ENCODE results near the gene KIF2C.
A peak's percentile ranks its signal among the peaks of the same experiment; 100 is the strongest.
"Not testable (repeated sequence)": the region's sequence is repeated elsewhere in the genome, so short reads cannot be mapped to it uniquely, and the experiment has no call there.

KIF2C gene

DNA sequence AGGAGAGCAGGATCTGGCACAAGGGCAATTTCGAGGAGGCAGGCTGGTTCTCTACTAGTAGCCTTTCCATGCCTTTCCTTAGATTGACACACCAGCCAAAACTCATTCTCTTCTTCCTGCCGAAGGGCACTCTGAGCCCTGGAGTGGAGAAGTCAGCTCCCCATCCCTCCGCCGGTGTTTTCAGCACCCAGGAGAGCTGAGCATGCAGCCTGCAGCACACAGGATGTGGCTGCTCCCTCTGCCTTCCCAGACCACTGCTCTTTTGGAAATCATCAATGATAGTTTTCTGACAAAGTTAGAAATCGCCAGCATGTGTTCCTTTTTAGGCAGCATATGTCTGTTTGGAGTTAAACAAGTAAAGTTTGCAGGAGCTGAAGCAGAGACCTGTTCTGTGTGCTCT lies 20.3 kb upstream of the KIF2C start:
- no peak for DNase-seq (ENCODE audit: low read depth, low spot score)

GRCh38 chr1:44720281-44720680 lies 19.4 kb upstream of the KIF2C start:
- DNase-seq (ENCODE audit: low read depth, low spot score): no peak

GRCh38 chr1:44721485-44722361 lies 17.9 kb upstream of the KIF2C start:
- peak; percentile 76 for DNase-seq (ENCODE audit: low read depth, low spot score)

DNA sequence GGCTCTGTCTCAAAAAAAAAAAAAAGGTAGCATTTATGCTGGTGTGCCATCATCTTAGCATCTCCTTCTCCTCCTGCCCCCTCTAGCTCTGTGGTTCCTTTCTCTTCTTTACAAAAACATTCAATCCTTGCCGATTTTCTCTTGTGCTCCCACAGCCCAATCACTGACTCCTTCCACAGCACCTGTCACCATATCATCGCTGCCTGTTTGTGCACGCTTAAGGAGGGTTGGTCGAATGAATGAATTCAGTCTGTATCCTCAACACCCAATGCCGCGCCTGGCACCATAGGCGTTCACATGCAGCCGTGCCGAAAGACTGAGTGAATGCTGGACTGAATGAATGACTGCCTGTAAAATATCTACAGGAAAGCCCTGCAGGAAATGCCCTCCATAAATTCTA lies 16.6 kb upstream of the KIF2C start:
- no peak for DNase-seq (ENCODE audit: low read depth, low spot score)

- DNase-seq (ENCODE audit: low read depth, low spot score): no peak
Observed at GRCh38 chr1:44723496-44724295, 15.9 kb upstream of the KIF2C start.

- no peak for DNase-seq (ENCODE audit: low read depth, low spot score)
Observed at GRCh38 chr1:44724296-44724954, 15.2 kb upstream of the KIF2C start.

DNA sequence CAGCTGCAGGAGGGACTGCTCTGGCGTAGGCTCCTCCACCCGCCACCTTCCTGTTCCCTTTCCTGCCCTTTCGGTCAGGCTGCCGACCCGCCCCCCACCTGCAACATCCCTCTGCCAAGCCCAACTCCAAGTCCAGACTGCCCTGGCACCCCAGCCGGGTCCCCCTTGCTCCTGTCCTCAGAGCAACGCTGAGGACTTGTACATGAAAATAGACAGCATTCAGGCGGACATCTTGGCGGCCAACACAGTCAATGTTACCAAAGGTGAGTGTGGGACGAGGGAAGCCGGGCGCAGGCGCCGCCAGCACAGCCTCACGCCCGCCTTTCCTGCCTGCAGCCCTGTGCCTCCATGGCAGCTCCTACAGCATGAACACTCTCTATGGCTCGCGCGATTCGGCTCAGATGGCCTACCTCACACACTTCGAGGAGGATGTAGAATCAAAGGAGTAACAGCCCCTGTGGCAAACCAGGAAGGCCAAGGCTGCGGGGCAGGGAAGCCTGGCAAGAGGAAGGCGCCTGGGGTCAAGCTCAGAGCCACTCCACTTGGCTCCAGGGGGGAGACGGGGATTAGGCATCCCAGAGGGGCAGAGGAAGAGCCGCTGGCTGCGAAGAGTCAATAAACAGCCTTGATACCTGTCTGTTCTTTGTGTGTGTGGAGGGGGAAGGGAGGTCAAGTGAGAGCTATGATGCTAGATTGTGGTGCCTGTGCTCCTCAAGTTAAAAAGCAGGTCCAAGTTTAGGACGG lies 14.5 kb upstream of the KIF2C start:
- DNase-seq (ENCODE audit: low read depth, low spot score): no peak

DNA sequence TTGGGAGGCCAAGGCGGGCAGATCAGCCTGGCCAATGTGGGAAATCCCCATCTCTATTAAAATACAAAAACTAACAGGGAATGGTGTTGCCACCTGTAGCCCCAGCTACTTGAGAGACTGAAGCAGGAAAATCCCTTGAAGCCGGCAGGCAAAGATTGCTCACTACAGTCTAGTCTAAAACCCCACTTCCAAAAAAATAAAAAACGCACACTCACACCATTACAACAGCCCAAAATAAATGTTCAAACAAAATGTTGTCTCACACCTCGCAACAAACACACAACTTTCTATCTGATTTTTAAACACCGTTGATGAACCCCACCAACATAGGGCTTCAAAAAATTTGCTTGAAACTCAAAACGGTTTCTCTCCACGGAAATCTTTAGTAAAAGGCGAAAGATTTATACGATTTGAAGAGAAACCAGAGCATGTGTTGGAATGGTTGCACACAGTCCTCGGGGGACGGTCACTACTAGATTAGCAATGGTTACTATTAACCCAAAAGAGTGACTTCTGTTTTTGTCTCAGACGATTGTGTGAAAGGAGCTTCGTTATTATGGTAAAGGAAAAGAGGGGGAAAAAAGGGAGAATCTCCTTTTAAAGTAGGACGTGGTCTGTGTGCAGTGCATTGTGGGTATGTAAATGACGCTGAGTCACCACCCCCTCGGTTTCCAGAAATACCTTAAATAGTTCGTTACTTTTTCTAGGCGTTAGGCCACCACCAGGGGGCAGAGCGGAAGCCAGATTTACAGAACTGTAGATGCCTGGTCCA lies 8.7 kb upstream of the KIF2C start, which contains the start of gene RNU5D-1:
RNU5D-1 (minus strand) TSS at position 430 of the 772 bp plus-strand sequence.
- peak; percentile 93 for DNase-seq (ENCODE audit: low read depth, low spot score)

DNA sequence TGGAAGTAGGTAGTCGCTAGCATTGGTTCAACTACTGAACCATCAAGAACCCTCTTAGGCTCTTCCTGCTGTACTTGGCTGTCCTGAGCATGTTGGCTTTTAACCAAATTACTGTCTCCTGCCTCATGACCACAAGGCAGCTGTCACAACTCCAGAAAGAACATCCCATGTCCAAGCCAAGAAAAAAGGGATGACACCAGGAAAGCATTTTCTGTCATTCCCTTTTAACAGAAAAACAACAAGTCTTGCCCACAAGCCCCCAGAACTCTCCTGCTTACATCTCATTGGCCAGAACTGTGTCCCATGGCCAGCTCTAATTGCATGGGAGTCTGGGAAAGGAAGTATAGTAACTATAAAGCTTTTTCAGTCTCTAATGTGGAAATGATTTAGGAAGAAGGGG lies 6.3 kb upstream of the KIF2C start:
- no peak for DNase-seq (ENCODE audit: low read depth, low spot score)

DNA sequence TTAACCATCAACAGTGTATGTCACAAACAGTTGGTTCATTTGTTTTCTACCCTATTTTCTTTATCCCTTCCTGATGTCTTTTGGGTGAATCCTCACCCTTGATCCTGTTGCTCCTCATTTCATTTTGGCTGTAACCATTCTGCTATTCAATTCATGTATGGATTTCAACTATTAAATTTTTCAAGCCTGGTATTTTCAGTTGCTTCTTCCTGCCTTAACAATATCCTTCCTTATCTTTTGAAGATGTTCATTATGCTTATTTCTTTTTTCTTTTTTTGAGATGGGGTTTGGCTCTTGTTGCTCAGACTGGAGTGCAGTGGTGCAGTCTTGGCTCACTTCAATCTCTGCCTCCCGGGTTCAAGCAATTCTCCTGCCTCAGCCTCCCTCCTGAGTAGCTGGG lies 5.9 kb upstream of the KIF2C start:
- DNase-seq (ENCODE audit: low read depth, low spot score): no peak

DNA sequence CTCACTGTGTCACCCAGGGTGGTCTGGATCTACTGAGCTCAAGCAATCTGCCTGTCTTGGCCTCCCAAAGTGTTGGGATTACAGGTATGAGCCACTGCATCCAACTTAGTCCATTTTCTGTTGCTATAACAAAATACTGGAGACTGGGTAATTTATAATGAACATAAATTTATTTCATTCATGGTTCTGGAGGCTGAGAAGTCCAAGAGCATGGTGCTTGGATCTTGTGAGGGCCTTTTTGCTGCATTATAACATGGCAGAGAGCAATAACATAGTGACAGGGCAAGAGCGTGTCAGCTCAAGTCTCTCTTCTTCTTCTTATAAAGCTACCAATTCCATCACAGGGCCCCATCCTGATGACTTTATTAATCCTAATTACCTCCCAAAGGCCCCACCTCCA lies 3.6 kb upstream of the KIF2C start:
- no peak for DNase-seq (ENCODE audit: low read depth, low spot score)

- DNase-seq (ENCODE audit: low read depth, low spot score): not testable (repeated sequence)
Observed at GRCh38 chr1:44738953-44739306, 707 bp upstream of the KIF2C start.

GRCh38 chr1:44740179-44740617 lies 561 bp downstream of the KIF2C start:
- no peak for DNase-seq (ENCODE audit: low read depth, low spot score)

GRCh38 chr1:44743211-44743610 lies 3.6 kb downstream of the KIF2C start:
- DNase-seq (ENCODE audit: low read depth, low spot score): no peak

DNA sequence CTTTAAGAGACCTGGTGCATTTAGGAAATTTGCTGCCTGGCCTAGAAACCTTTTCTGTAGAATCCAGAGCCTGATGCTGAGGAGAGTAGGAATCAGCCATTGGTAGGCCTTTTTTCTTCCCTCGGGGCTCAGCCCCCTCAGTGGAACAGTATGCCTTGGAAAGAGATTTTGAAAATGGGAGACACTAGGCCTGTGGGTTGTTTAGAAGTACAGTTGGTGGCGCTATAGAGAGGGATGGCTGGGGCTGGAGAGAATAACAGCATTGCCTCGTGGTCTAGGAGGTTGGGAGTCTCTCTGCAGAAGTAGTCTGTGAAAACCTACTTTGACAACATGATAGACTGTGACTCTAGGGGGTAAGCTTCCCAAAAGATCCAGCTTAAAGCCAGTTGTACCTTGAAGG lies 8.2 kb downstream of the KIF2C start:
- DNase-seq (ENCODE audit: low read depth, low spot score): no peak

DNA sequence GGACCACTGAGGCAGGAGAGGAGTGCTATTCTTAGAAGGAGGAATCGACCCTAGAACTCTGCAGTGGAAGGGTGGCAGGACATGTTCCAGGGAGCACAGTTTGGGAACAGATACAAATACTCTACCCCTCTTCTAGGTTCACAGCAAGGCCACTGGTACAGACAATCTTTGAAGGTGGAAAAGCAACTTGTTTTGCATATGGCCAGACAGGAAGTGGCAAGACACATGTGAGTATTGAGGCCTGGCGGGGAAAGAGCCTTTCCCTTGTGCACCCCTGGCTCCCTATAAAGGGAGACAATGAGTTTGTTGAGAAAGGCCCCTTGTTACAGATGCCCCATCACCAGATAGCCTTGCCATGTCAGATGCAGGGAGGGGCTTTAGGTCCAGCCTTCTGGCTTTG lies 17.8 kb downstream of the KIF2C start:
- DNase-seq (ENCODE audit: low read depth, low spot score): no peak

- no peak for DNase-seq (ENCODE audit: low read depth, low spot score)
Observed at GRCh38 chr1:44759077-44759476, 19.4 kb downstream of the KIF2C start.

GRCh38 chr1:44760876-44761275 lies 21.2 kb downstream of the KIF2C start:
- no peak for DNase-seq (ENCODE audit: low read depth, low spot score)

DNA sequence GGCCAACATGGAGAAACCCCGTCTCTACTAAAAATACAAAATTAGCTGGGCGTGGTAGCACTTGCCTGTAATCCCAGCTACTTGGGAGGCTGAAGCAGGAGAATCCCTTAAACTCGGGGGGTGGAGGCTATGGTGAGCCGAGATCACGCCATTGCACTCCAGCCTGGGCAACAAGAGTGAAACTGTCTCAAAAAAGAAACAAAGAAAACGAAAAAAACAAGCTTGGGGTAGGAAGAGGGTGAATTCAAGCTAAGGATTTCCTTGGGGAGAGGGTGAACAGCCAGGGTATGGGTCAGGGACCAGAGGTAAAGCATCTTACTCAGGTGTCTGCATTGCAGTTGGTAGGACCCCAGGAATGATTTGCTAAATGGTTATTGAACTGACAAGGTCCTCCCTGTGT lies 26.8 kb downstream of the KIF2C start:
- not testable (repeated sequence) for DNase-seq (ENCODE audit: low read depth, low spot score)

- peak; percentile 75 for DNase-seq (ENCODE audit: low read depth, low spot score)
Observed at GRCh38 chr1:44775078-44775929, 35.7 kb downstream of the KIF2C start, which contains the start of gene RPS8. Gene RPS8, plus strand, starts transcription at chr1:44775540. Its CDS starts 57 bp downstream, at chr1:44775597.
